ENCODE measurements around the gene CNOT3.
A peak's percentile ranks its signal among the peaks of the same experiment; 100 is the strongest.
"Not testable (repeated sequence)": the region's sequence is repeated elsewhere in the genome, so short reads cannot be mapped to it uniquely, and the experiment has no call there.

The CNOT3 gene

GRCh38 chr19:54188215-54188871 lies 50.8 kb downstream of the CNOT3 start:
- DNase-seq (ENCODE audit: low read depth): no peak
- H3K4me3 ChIP-seq (ENCODE audit: low read depth, low read length): peak overlapping the region; percentile 66

- H3K4me3 ChIP-seq (ENCODE audit: low read depth, low read length): peak within 1 kb of the TSS; percentile 66
- no peak for DNase-seq (ENCODE audit: low read depth)
Measured at GRCh38 chr19:54189145-54189734, 51.7 kb downstream of the CNOT3 start, which contains the start of gene MBOAT7. MBOAT7 (minus strand) TSS chr19:54189580; CDS start chr19:54188508, 1,072 bp downstream.

GRCh38 chr19:54189735-54190502 lies 52.4 kb downstream of the CNOT3 start:
- peak; percentile 99 for DNase-seq (ENCODE audit: low read depth)
- H3K4me3 ChIP-seq (ENCODE audit: low read depth, low read length): peak overlapping the region; percentile 66

GRCh38 chr19:54190503-54191010 lies 53.0 kb downstream of the CNOT3 start:
- DNase-seq (ENCODE audit: low read depth): peak; percentile 98
- peak overlapping the region; percentile 60 for H3K4me3 ChIP-seq (ENCODE audit: low read depth, low read length)

- DNase-seq (ENCODE audit: low read depth): peak; percentile 41
- H3K4me3 ChIP-seq (ENCODE audit: low read depth, low read length): peak within 1 kb of the TSS; percentile 60
Measured at GRCh38 chr19:54191011-54191810, 53.6 kb downstream of the CNOT3 start, which contains the start of gene TSEN34. TSEN34 (plus strand) TSS chr19:54191308; CDS start chr19:54191365, 57 bp downstream.

- peak overlapping the region; percentile 60 for H3K4me3 ChIP-seq (ENCODE audit: low read depth, low read length)
- no peak for DNase-seq (ENCODE audit: low read depth)
Measured at GRCh38 chr19:54191811-54192453, 54.4 kb downstream of the CNOT3 start.

- no peak overlapping the region for H3K4me3 ChIP-seq (ENCODE audit: low read depth, low read length)
- no peak for DNase-seq (ENCODE audit: low read depth)
Measured at GRCh38 chr19:54193011-54193410, 55.4 kb downstream of the CNOT3 start.

- not testable (repeated sequence) for DNase-seq (ENCODE audit: low read depth); H3K4me3 ChIP-seq (ENCODE audit: low read depth, low read length)
Measured at GRCh38 chr19:54194463-54194862, 56.9 kb downstream of the CNOT3 start.

GRCh38 chr19:54196536-54196935 lies 59.0 kb downstream of the CNOT3 start:
- no peak for DNase-seq (ENCODE audit: low read depth)
- H3K4me3 ChIP-seq (ENCODE audit: low read depth, low read length): no peak overlapping the region

- DNase-seq (ENCODE audit: low read depth): no peak
- H3K4me3 ChIP-seq (ENCODE audit: low read depth, low read length): no peak overlapping the region
Measured at GRCh38 chr19:54197121-54197520, 59.6 kb downstream of the CNOT3 start.

GRCh38 chr19:54199401-54199800 lies 61.8 kb downstream of the CNOT3 start:
- no peak overlapping the region for H3K4me3 ChIP-seq (ENCODE audit: low read depth, low read length)
- no peak for DNase-seq (ENCODE audit: low read depth)

- H3K4me3 ChIP-seq (ENCODE audit: low read depth, low read length): peak overlapping the region; percentile 71
- no peak for DNase-seq (ENCODE audit: low read depth)
Measured at GRCh38 chr19:54201172-54201701, 63.7 kb downstream of the CNOT3 start.

GRCh38 chr19:54201980-54202379 lies 64.4 kb downstream of the CNOT3 start:
- peak overlapping the region; percentile 71 for H3K4me3 ChIP-seq (ENCODE audit: low read depth, low read length)
- DNase-seq (ENCODE audit: low read depth): no peak

- no peak for DNase-seq (ENCODE audit: low read depth)
- peak overlapping the region; percentile 7 for H3K4me3 ChIP-seq (ENCODE audit: low read depth, low read length)
Measured at GRCh38 chr19:54203151-54203611, 65.6 kb downstream of the CNOT3 start.

GRCh38 chr19:54204767-54205468 lies 67.4 kb downstream of the CNOT3 start:
- DNase-seq (ENCODE audit: low read depth): no peak
- H3K4me3 ChIP-seq (ENCODE audit: low read depth, low read length): no peak overlapping the region

All from skeletal muscle cell (primary cell).